Ramos (cell line): Measurements from ENCODE around the gene SPRED1.
"Not testable (repeated sequence)": the region's sequence is repeated elsewhere in the genome, so short reads cannot be mapped to it uniquely, and the experiment has no call there.

Experiments used
- in situ Hi-C: fragments of 300-500 bp; cut with MboI; formaldehyde crosslinking; loops from one replicate; pipeline ENCODE4 v1.14.3; 2022; ENCODE audit warnings: low sequenced_read_pairs; ENCODE audit not compliant: unreplicated experiment

Gene SPRED1

DNA sequence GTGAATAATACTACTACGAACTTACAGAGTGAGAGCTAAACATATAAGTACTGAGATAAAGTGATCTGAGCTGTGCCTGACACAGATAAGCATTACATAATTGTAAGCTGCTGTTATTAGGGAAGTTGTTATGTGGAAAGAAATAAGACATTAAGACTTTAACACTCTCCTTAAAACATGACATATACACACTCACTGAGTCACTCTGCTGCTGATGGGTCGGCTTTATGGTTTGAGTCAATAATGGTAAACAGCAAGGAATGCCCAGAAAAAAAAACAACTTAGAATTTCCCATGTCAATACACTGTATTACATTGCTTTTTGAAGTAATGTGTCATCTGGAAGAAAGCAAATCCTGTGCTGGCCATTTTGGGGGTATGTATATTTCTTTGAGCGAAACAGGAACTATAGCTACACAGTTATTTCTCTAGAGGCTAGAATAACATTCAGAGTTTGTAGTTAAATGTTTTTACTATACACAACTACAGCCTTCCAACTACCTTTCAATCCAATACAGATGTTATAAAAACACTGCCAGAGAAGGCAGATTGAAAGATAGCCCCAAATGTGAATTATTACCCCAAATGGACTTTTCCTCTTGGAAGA, 22.8 kb upstream of the SPRED1 start:
- in situ Hi-C loops: no loop called here

DNA sequence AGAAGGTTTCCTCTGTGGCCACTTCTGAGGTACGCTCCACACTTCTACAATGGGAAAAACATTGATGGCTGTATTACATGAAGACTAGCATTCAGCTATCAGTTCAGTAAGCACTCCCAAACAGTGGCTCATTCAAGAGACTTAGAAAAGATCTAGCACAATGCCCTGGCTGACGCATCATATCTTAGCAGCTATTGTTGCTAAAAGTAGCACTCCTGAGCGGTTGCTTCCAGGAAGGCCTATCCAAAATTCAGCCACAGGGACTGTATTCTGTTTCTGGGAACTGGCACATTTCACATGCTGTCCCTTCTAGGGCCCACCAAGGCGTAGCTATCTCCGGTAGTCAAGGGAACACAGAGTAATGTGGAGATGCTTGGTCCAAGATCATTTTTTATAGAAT, 21.2 kb upstream of the SPRED1 start:
- in situ Hi-C loops: no loop called here

DNA sequence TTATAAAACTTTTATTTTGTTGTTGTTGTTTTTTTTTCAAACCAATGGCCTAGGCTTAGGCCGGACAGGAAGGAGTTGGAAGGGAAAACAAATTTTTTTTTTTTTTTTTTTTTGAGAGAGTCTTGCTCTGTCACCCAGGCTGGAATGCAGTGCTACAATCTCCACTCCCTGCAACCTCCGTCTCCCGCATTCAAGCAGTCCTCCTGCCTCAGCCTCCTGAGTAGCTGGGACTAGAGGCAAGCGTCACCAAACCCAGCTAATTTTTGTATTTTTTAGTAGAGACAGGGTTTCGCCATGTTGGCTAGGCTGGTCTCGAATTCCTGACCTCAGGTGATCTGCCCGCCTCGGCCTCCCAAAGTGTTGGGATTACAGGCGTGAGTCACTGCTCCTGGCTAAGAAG, 15.6 kb upstream of the SPRED1 start:
- in situ Hi-C loops: not testable (repeated sequence)

DNA sequence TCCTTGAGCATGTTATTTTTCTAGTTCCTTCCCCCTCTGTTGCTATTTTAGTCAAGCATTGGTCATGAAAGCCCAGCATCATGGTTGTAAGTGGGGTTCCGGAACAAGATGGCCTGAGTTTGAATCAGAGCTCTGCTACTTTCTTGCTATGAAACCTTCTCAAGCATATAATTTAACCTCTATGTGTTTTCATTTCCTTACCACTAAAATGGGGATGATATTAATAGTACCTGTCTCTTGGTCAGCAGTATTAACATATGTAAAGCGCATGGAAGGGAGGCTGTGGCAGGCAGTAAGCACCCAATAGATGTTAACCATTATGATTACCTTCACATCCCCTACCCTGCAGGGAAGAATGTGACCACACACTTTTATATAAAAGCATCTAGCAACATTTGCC, 14.3 kb upstream of the SPRED1 start:
- in situ Hi-C loops: no loop called here

DNA sequence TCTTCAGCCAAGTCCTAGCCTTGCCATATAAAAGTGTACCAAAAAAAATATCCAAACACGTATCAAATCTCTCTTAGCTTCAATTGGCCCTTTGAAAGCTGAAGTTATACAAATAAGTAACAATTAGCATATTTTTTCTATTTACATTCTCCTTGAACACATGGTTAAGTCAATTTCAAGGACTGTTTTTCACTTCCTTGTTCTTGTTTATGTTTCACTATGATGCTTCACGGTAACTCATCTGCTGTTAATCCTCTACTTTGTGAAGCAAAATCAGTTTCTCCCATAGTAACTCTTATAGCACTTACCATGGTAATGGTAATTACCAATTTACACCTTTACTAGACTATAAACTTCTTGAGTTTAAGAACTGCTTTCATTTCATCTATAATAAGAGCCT, 10.6 kb upstream of the SPRED1 start:
- in situ Hi-C loops: no loop called here

DNA sequence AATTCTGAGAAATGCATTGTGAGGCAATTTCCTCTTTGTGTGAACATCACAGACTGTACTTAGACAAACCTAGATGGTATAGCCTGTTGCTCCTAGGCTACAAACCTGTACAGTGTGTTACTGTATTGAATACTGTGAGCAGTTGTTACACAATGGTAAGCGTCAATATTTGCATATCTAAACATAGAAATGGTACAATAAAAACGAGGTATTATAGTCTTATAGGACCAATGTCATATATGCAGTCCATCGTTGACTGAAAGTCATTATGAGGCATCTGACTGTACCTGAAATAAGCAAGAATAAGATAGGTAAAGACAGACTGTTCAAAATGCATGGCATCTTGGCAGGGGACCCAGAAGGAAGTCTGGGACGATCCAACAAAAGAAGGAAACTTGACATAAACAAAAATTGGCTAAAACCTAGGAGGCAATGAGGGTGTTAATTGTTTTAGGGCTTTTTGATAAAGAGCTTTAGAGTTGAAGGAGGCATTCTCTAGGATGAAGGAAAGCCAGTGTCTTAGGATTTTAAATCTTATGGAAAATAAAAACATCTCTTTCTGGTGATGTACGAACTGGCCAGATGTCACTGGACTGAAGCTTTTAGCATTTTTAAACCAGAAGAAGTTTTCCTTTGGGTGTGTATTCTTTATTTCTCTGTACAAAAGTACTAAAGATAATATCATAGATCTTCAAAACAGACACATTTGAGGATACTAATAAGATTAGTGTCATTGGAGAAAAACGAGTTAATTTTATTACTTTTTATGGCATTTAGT, 9.2 kb upstream of the SPRED1 start:
- in situ Hi-C loops: no loop called here

DNA sequence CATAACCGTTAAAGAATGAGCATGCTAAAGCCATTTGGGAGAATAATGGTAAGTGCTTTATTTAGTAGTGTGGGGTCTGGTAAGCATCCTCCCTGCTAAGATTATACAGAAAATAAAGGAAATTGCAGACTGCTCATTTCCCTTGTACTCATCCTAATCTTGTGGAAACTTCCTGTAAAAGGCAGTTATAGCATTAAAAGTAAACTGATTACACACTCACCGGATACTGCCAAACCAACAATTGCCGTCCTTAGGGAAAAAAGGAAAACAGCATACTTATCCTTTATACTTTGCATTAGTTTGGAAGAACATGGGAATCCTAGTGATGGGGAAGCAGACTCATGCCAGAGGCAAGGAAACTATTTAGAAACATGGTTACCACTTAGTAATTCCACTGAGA, 5.3 kb upstream of the SPRED1 start:
- in situ Hi-C loops: no loop called here

DNA sequence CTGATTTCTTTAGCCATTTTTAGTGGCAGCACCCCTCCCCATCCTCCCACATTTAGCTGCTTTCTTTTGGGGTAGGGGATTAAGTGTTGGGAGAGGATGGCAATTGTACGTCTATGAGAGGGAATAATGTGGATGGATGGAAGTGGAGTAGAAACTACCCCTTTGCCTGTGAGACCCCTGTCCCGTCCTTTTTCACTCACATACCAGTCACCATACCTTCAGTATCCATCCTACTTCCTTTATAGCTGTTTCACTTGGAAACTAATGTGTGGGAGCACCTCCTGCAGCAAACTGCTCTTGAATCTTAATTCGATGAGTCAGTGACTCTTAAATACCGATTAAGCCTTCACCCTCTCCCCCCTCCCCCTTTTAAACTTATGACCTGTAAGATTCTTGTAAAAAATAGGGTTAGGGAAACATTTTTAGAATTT, 730 bp downstream of the SPRED1 start:
- in situ Hi-C loops: no loop called here

DNA sequence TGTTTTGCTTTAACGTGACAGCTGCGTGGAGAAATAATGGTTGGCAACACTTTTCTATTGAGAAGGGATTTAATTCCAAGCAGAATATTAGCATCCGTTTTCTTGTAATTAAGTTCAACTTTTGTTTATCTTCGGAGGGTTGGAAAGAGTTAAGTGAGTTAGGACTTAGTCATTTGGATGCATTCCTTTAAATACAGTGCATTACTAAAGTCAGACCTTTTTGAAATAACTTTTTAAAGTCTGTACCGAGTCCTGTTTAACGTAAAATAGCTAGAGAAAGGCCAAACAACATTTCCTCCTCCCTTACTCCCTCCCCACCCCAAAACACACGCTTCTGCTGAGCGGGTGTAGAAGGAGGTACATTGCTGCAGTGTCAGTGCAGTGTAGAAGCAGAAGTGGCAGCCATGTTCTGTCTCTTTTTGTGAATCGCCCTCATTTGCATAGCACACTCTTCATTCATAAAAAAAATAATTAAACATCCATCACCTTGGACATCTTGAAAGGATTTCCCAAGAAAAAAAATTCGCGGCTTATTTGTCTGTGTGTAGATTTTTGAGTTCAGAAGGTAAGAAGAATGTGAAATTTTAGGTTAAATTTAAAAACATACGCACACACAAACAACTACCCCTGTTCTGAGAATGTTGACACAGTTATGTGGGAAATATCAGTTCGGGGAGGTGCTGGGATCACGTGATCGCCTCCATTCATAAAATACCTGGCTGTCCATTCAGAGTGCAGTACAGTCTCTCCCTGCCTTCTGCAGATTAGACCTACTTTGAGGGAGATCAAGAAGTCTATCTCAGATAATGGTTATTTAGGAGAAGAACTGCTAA, 1.6 kb downstream of the SPRED1 start:
- in situ Hi-C loops: no loop called here

DNA sequence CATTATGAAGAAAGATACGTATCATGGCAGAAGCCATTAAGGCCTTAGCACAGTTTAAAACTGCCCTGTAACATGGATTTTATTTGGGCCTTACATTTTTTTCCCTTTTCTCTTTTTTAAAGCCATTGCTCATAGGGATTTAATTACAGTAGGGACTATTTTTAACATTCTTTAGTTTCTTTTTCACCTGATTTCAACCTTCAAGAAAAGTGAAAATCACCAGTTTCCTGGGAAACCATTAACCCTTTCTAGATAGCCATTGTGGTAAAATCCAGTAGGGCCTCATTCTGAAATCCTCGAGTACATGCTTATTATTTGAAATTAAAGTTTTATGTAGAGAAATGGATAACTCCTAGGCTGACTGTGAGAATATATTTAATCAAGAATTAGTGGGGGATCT, 3.1 kb downstream of the SPRED1 start:
- in situ Hi-C loops: no loop called here

DNA sequence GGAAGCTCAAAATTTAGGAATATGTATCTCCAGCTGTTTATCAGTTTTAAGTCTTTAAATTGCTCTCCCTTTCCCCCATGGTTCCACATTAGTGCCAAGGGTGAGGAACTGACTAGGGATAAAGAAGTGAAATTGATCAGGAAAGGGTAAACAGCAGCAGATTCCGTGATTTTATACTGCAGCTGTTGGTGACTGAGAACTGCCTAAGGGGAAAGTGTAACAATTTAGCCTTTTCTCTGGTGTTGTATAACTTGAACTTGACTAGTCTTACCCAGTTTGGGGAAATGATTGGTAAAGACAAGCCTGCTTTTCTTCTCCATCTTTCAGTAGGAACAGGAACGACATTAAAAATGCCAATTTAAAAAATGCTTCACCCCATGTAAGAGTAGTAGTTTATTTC, 5.0 kb downstream of the SPRED1 start:
- in situ Hi-C loops: no loop called here

DNA sequence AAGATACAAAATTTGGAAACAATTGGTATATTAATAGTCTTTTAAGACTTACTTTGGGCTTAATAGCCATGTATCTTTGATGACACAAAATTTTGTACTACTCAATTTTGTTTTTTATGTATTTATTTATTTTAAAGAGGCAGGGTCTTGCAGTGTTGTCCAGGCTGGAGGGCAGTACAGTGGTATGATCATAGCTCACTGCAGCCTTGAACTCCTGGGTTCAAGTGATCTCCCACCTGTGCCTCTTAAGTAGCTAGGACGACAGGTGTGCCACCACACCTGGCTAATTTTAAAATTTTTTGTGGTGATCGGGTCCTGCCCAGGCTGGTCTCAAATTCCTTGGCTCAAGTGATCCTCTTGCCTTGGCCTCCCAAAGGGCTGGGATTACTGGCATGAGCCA, 6.5 kb downstream of the SPRED1 start:
- in situ Hi-C loops: no loop called here

DNA sequence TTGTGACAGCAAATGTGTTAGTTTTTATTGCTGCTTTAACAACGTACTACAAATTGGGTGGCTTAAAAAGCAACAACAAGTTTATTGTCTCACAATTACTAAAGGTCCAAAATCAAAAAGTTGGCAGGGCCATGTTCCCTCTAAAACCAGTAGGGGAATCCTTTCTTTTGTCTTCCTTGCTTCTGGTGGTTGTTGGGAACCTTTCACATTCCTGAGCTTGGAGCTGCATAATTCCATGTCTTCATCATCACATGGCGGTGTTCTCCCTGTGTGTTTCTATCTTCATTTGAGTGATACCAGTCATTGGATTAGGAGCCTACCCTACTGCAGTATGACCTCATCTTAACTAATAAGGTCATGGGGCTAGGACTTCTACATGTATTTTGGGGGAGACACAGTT, 7.4 kb downstream of the SPRED1 start:
- in situ Hi-C loops: no loop called here

DNA sequence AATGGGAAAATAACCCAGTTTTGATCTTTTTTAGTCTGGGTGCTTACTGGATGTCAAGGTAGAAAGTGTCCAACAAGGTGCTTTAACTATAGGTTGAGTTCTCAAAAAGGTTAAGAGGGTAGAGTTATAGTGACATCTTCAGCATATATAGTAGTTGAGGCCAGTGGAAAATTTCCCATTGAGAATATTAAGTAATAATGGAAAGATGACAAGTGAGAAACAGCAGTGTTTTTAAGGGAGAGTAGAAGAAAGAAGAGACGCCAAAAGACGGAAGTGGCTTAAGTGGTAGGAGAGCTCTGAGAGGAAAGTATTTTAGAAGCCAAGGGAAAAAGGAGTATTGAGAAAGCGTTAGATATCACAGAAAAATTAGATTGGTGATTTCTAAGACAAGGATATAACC, 10.6 kb downstream of the SPRED1 start:
- in situ Hi-C loops: no loop called here

DNA sequence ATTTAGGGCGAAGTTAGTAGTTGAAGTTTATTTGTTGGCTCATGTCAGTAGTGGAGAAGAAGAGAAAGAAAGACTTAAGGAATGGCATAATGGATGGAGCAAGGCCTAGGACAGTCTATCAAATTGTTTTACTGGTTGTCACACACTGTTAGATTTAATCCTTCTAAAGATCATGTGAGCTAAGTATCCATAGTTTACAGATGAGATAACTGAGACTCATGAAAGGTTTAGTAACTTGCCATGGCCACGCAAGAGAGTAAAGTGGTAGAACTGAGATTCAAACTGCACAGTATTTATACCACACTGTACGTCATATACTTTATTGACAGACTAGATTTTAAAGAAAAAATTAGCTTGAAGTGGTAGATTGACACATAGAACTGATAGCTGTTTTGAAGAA, 11.4 kb downstream of the SPRED1 start:
- in situ Hi-C loops: no loop called here

DNA sequence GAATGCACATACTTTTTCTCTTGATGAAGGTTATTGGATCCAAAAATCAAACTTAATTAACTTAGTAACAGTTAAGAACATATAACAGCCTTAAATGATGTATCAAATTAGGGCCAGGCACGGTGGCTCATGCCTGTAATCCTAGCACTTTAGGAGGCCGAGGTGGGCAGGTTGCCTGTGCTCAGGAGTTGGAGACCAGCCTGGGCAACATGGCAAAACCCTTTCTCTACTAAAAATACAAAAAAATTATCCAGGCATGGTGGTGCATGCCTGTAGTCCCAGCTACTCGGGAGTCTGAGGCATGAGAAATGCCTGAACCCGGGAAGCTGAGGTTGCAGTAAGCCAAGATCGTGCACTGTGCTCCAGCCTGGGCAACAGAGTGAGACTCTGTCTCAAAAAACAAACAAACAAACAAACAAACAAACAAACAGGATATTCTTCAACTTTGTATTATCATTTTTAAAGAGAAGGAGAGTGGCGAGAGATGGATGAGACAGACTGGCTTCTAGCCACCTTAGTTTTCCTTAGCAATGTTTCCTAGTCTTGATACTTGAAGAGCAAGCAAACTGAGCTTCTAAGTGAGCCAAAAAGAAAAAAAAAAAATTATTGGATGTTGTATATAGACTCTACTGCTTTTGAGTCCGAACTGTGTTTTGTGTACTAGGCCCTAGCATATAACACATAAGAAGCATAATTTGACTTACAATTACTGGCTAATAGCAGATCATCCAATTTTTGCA, 13.8 kb downstream of the SPRED1 start:
- in situ Hi-C loops: no loop called here

DNA sequence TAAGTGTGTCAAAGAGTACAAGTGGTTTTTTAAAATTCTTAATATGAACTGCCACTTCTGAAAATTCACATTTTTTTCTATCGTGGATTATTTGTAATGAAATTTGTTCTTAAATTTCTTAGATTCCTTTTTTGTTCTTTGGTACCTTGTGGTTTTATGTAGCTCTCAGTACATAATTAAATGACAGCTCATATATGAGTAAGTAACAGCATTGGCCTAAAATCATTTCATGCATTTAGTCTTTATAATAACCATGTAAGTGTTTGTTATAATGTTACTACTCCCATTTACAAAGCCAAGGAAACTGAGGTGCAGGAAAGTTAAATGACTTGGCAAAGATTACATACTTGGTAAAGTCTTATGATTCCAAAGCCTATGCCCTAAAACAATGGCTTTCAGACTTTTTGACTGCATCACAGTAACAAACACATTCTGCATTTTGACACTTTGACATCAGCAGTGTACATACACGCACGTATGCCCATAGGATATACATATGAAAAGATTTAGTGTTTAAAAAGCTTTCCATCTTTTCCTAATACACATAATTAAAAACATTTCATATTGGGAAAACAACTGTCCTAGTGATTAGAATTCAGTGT, 14.9 kb downstream of the SPRED1 start:
- in situ Hi-C loops: no loop called here

DNA sequence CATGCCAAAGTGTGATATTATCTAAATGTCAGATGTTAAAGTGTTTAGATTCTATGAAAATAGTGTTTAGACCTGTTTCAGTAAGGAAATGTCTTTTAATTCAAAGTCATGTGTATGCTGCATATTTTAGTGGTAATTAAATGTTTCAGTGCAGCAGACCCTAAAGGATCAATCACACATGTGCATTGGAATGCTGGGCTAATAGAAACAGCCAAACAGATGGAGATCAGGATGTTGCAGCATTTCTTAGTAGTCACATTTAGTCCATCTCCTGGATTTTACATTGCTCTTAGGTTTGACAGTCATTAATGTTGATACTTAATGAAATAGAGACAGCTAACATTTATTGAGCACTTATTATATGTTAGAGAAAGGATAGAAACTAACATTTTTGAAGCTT, 18.5 kb downstream of the SPRED1 start:
- in situ Hi-C loops: no loop called here

DNA sequence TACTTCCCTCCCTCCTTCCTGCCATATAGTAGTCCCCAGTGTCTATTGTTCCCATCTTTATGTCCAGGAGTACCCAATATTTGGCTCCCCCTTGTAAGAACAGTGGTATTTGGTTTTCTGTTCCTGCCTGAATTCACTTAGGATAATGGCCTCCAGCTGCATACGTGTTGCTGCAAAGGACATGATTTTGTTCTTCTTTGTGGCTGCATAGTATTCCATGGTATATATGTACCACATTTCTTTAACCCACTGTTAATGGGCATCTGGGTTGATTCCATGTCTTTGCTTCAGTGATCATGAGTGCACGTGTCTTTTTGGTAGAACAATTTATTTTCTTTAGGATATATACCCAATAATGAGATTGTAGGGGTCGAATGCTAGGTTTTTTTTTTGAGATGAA, 19.3 kb downstream of the SPRED1 start:
- in situ Hi-C loops: no loop called here

DNA sequence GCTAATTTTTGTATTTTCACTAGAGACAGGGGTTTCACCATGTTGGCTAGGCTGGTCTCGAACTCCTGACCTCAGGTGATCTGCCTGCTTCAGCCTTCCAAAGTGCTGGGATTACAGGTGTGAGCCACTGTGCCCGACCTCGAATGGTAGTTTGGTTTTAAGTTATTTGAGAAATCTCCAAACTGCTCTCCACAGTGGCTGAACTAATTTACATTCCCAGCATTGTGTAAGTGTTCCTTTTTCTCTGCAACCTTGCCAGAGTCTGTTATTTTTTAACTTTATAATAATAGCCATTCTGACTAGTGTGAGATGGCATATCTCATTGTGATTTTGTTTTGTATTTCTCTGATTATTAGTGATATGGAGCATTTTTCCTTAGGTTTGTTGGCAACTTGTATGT, 19.8 kb downstream of the SPRED1 start:
- in situ Hi-C loops: not testable (repeated sequence)
